ENCODE measurements around the gene PPP1R15A. TPM values are rescaled to one million over a fixed set of nuclear protein-coding genes. Genes with fewer than 3 reads are reported as not detected.

PPP1R15A gene
- total RNA-seq, 4 donors from 2014 or later = 135 to 191 (median 144) TPM

DNA sequence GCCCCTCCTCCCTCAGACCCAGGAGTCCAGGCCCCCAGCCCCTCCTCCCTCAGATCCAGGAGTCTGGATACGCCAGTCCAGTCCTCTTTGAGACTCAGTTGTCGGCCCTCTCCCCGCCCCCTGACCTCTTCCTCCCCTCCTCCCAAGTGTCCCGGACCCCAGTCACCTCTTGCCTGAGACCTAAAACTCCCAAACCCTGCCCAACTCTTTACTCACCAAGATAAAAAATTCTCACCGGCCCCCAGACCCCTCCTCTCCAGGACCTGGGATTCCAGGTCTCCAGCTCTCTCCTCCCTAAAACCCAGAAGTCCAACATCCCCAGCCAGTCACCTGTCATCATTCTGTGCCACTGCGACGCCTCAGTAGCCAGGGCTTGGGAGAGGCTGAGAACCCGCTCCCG, 34.5 kb upstream of the PPP1R15A start:
- Histone ChIP-seq H3K4me1 (peaks cover 24% of the 10 kb centered on the region), H3K9me3 (no peaks in the 10 kb centered on the region), H3K4me3 (no peak overlapping the region), H3K27ac (peak overlapping the region; percentile 20), H3K36me3 (no peaks in the 10 kb centered on the region), H3K27me3 (no peaks in the 10 kb centered on the region)
- DNase-seq (ENCODE audit: low spot score in 2 of 2) = no peak
- TF ChIP-seq EP300 (IDR thresholded peaks at IDR 0.05) (no peak), POLR2A (IDR thresholded peaks at IDR 0.05) (no peak), POLR2AphosphoS5 (IDR thresholded peaks at IDR 0.05) (no peak)
- TF ChIP-seq, protein P1, sequence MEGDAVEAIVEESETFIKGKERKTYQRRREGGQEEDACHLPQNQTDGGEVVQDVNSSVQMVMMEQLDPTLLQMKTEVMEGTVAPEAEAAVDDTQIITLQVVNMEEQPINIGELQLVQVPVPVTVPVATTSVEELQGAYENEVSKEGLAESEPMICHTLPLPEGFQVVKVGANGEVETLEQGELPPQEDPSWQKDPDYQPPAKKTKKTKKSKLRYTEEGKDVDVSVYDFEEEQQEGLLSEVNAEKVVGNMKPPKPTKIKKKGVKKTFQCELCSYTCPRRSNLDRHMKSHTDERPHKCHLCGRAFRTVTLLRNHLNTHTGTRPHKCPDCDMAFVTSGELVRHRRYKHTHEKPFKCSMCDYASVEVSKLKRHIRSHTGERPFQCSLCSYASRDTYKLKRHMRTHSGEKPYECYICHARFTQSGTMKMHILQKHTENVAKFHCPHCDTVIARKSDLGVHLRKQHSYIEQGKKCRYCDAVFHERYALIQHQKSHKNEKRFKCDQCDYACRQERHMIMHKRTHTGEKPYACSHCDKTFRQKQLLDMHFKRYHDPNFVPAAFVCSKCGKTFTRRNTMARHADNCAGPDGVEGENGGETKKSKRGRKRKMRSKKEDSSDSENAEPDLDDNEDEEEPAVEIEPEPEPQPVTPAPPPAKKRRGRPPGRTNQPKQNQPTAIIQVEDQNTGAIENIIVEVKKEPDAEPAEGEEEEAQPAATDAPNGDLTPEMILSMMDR (IDR thresholded peaks at IDR 0.05) = no peak
- WGBS = 82% methylated on average over 9 of the region's 9 CpGs

DNA sequence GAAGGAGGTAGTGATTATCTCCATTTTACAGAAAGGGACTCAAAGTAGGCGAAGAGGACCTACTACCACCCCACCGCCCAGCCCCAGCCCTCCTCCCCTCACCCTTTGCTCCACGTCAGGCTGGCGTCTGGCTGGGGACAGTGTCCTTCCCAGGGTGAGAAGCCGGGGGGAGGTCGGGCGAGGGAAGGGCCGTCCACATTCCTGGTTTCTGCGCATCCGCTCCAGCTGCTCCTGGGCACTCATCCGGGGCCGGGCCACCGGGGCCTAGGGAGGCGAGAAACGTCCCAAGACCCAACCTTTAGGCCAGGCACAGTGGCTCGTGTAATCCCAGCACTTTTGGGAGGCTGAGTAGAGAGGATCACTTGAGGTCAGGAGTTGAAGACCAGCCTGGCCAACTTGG, 31.2 kb upstream of the PPP1R15A start:
- peaks cover 3% of the 10 kb centered on the region for H3K36me3 ChIP-seq
- H3K4me1 ChIP-seq = peaks cover 16% of the 10 kb centered on the region
- H3K9me3 ChIP-seq = no peaks in the 10 kb centered on the region
- DNase-seq (ENCODE audit: low spot score in 2 of 2) = no peak
- H3K27me3 ChIP-seq = no peaks in the 10 kb centered on the region
- WGBS = 91% methylated on average over 14 of the region's 16 CpGs
- TF ChIP-seq POLR2A (IDR thresholded peaks at IDR 0.05) = no peak
- TF ChIP-seq, protein P1 (IDR thresholded peaks at IDR 0.05) = no peak
- TF ChIP-seq EP300 (IDR thresholded peaks at IDR 0.05) = no peak
- H3K27ac ChIP-seq = no peak overlapping the region
- no peak overlapping the region for H3K4me3 ChIP-seq

DNA sequence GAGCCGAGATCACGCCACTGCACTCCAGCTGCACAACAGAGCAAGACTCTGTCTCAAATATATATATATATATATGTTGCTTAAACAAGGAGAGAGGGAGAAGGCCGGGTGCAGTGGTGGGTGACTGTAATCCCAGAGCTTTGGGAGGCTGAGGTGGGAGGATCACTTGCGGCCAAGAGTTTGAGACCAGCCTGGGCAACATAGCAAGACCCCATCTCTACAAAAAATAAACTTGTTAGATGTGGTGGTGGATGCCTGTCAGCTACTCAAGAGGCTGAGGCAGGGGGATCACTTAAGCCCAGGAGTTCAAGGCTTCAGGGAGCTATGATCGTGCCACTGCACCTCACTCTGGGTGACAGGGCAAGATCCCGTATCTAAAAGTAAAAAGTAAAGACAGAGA, 30.6 kb upstream of the PPP1R15A start:
- H3K4me1 ChIP-seq = peaks cover 11% of the 10 kb centered on the region
- H3K27me3 ChIP-seq = no peaks in the 10 kb centered on the region
- H3K9me3 ChIP-seq = no peaks in the 10 kb centered on the region
- TF ChIP-seq POLR2A (IDR thresholded peaks at IDR 0.05) (no peak), EP300 (IDR thresholded peaks at IDR 0.05) (no peak), POLR2AphosphoS5 (IDR thresholded peaks at IDR 0.05) (no peak)
- TF ChIP-seq, protein P1 (IDR thresholded peaks at IDR 0.05) = no peak
- 95% methylated on average over 6 of the region's 6 CpGs for WGBS
- no peak overlapping the region for H3K27ac ChIP-seq
- H3K4me3 ChIP-seq = no peak overlapping the region
- peaks cover 6% of the 10 kb centered on the region for H3K36me3 ChIP-seq
- no peak for DNase-seq (ENCODE audit: low spot score in 2 of 2)

DNA sequence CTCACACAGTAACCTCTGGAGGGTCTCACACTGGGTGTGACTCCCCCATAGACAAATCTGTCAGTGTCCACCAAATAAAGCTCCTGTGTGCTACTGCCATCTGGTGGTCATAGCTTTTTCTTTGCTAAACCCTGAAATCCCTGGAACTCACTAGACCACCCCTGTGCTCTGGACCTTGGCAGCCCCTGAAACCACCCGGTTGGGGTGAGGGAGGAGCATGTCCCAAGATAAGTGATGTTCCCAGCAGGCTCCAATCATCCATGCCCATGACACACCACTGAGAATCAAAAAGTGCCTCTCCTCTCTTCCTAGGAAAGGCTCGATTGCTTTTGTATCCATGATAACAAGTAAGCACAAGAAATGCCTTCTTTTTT, 29.4 kb upstream of the PPP1R15A start:
- no peaks in the 10 kb centered on the region for H3K4me1 ChIP-seq
- 48% methylated on average over 2 of the region's 2 CpGs for WGBS
- peaks cover 17% of the 10 kb centered on the region for H3K36me3 ChIP-seq
- H3K4me3 ChIP-seq = no peak overlapping the region
- no peaks in the 10 kb centered on the region for H3K27me3 ChIP-seq
- H3K27ac ChIP-seq = no peak overlapping the region
- no peaks in the 10 kb centered on the region for H3K9me3 ChIP-seq
- TF ChIP-seq POLR2AphosphoS5 (IDR thresholded peaks at IDR 0.05) (no peak), POLR2A (IDR thresholded peaks at IDR 0.05) (no peak), EP300 (IDR thresholded peaks at IDR 0.05) (no peak)
- TF ChIP-seq, protein P1 (IDR thresholded peaks at IDR 0.05) = peak; percentile 56 to 70
- DNase-seq (ENCODE audit: low spot score in 2 of 2) = no peak

DNA sequence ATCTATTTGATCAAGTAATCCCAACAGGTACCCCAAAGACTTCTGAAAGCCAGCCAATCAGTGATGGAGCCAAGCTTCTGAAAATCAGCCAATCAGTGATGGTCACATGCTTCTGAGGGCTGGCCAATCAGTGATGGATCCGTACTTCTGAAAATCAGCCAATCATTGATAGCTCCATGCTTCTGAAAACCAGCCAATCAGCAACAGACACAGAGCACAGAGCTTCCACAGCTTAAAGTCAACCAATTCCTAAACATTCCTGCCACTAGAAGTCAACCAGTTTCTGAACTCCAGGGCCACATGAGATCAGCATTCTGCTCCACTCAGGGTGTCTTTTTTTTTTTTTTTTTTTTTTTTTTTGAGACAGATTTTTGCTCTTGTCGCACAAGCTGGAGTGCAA, 27.7 kb upstream of the PPP1R15A start:
- no peak overlapping the region for H3K4me3 ChIP-seq

More for the DNA sequence above, 27.7 kb upstream of the PPP1R15A start:
- TF ChIP-seq POLR2AphosphoS5 (IDR thresholded peaks at IDR 0.05) = no peak
- TF ChIP-seq, protein P1 (IDR thresholded peaks at IDR 0.05) = no peak
- TF ChIP-seq EP300 (IDR thresholded peaks at IDR 0.05) = no peak
- TF ChIP-seq POLR2A (IDR thresholded peaks at IDR 0.05) = no peak
- no peak for DNase-seq (ENCODE audit: low spot score in 2 of 2)
- no peaks in the 10 kb centered on the region for H3K4me1 ChIP-seq
- H3K27me3 ChIP-seq = no peaks in the 10 kb centered on the region
- H3K27ac ChIP-seq = no peak overlapping the region
- WGBS = 78% methylated on average over 2 of the region's 2 CpGs
- H3K36me3 ChIP-seq = peaks cover 18% of the 10 kb centered on the region
- H3K9me3 ChIP-seq = no peaks in the 10 kb centered on the region

Data from suprapubic skin (tissue), 4 donors.